GM18861 (cell line): ENCODE measurements around the gene ABCG5.

Experiments
- ATAC-seq: cut with Tn5 transposase; IDR thresholded peaks from one replicate; pipeline ENCODE4 v1.9.1; 2021; ENCODE audit not compliant: unreplicated experiment

Gene ABCG5

GRCh38 chr2:43842866-43843226 lies 4.2 kb upstream of the ABCG5 start:
- ATAC-seq, result no peak

GRCh38 chr2:43841949-43842865 lies 3.6 kb upstream of the ABCG5 start:
- ATAC-seq, result no peak

GRCh38 chr2:43840965-43841364 lies 2.3 kb upstream of the ABCG5 start:
- no peak for ATAC-seq

- no peak for ATAC-seq
Observed at GRCh38 chr2:43839776-43840564, 1.3 kb upstream of the ABCG5 start.

- no peak for ATAC-seq
Observed at GRCh38 chr2:43837831-43838559, 644 bp downstream of the ABCG5 start.

- ATAC-seq, result no peak
Observed at GRCh38 chr2:43837033-43837432, 1.6 kb downstream of the ABCG5 start.

- no peak for ATAC-seq
Observed at GRCh38 chr2:43832457-43832856, 6.2 kb downstream of the ABCG5 start.

- no peak for ATAC-seq
Observed at GRCh38 chr2:43831543-43832294, 6.9 kb downstream of the ABCG5 start.

GRCh38 chr2:43826305-43827250 lies 12.1 kb downstream of the ABCG5 start:
- no peak for ATAC-seq

GRCh38 chr2:43825841-43826240 lies 12.8 kb downstream of the ABCG5 start:
- no peak for ATAC-seq

- no peak for ATAC-seq
Observed at GRCh38 chr2:43824951-43825493, 13.6 kb downstream of the ABCG5 start.

- ATAC-seq, result no peak
Observed at GRCh38 chr2:43824512-43824911, 14.1 kb downstream of the ABCG5 start.

- ATAC-seq, result no peak
Observed at GRCh38 chr2:43823751-43824150, 14.9 kb downstream of the ABCG5 start.

GRCh38 chr2:43822839-43823238 lies 15.8 kb downstream of the ABCG5 start:
- no peak for ATAC-seq

- ATAC-seq, result no peak
Observed at GRCh38 chr2:43819491-43820163, 19.0 kb downstream of the ABCG5 start.

GRCh38 chr2:43818761-43819160 lies 19.9 kb downstream of the ABCG5 start:
- no peak for ATAC-seq

- ATAC-seq, result no peak
Observed at GRCh38 chr2:43814711-43815110, 23.9 kb downstream of the ABCG5 start.

GRCh38 chr2:43812947-43813346 lies 25.7 kb downstream of the ABCG5 start:
- ATAC-seq, result no peak

GRCh38 chr2:43812006-43812405 lies 26.6 kb downstream of the ABCG5 start:
- ATAC-seq, result no peak
